Adrenal gland (tissue), 5 donors: ENCODE data around the gene MOV10.
"Not testable (repeated sequence)": the region's sequence is repeated elsewhere in the genome, so short reads cannot be mapped to it uniquely, and the experiment has no call there.

Experiments
- CTCF ChIP-seq, 6 experiments: fragments of 450-650 bp in 4 of 6; fragments of 200-600 bp in 2 of 6; sonication (generic) in 1 of 6; IDR thresholded peaks; 1 replicate in 5 of 6; 2 replicates in 1 of 6; pipeline versions ENCODE4 v1.5.1 to v1.8.0; 2016 to 2021; ENCODE audit warnings: antibody characterized with exemption in 6 of 6, mild to moderate bottlenecking in 2 of 6, moderate library complexity in 1 of 6
- POLR2A ChIP-seq, 2 donors: fragments of 450-650 bp; IDR thresholded peaks; one replicate each; pipeline ENCODE4 v1.6.1; 2017; ENCODE audit warnings: antibody characterized with exemption in 2 of 2, mild to moderate bottlenecking in 2 of 2, moderate library complexity in 1 of 2
- donor health status: DM: no; HTN: no; CAD: no.

DNA sequence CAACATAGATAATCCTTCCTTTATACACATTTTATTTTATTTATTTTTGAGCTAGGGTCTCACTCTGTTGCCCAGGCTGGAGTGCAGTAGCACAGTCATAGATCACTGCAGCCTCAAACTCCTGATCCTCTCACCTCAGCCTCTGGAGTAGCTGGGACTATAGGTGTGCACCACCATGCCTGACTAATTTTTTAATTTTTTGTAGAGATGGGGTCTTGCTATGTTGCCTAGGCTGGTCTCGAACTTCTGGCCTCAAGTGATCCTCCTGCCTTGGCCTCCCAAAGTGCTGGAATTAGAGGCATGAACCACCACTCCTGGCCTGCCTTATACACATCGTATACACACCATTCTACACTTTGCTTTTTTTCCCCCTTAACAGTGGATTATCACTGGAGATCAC is 46.8 kb downstream of the MOV10 start:
- TF ChIP-seq POLR2A, CTCF (IDR thresholded peaks at IDR 0.05): not testable (repeated sequence)
